ENCODE measurements around the gene EML6.
A peak's percentile ranks its signal among the peaks of the same experiment; 100 is the strongest.

EML6 gene

GRCh38 chr2:54939446-54940118, 216.1 kb downstream of the EML6 start:
- no peak for TF ChIP-seq POLR2A (IDR thresholded peaks at IDR 0.05; ENCODE audit: low read depth, low read length)
- FAIRE-seq: no peak
- DNase-seq (ENCODE audit: insufficient read length, low spot score): no peak

- DNase-seq (ENCODE audit: insufficient read length, low spot score): no peak
- FAIRE-seq: no peak
- TF ChIP-seq POLR2A (IDR thresholded peaks at IDR 0.05; ENCODE audit: low read depth, low read length): no peak
Observed at GRCh38 chr2:54940723-54941122, 217.3 kb downstream of the EML6 start.

- DNase-seq (ENCODE audit: insufficient read length, low spot score) (no peak), FAIRE-seq (no peak)
- no peak for TF ChIP-seq POLR2A (IDR thresholded peaks at IDR 0.05; ENCODE audit: low read depth, low read length)
Observed at GRCh38 chr2:54941248-54941984, 218.0 kb downstream of the EML6 start.

GRCh38 chr2:54942373-54942772, 218.9 kb downstream of the EML6 start:
- DNase-seq (ENCODE audit: insufficient read length, low spot score) (no peak), FAIRE-seq (no peak)
- no peak for TF ChIP-seq POLR2A (IDR thresholded peaks at IDR 0.05; ENCODE audit: low read depth, low read length)

GRCh38 chr2:54944724-54945326, 221.4 kb downstream of the EML6 start:
- FAIRE-seq (no peak), DNase-seq (ENCODE audit: insufficient read length, low spot score) (no peak)
- no peak for TF ChIP-seq POLR2A (IDR thresholded peaks at IDR 0.05; ENCODE audit: low read depth, low read length)

- FAIRE-seq: no peak
- no peak for TF ChIP-seq POLR2A (IDR thresholded peaks at IDR 0.05; ENCODE audit: low read depth, low read length)
- DNase-seq (ENCODE audit: insufficient read length, low spot score): peak; percentile 48
Observed at GRCh38 chr2:54945391-54946219, 222.1 kb downstream of the EML6 start.

- no peak for FAIRE-seq
- no peak for TF ChIP-seq POLR2A (IDR thresholded peaks at IDR 0.05; ENCODE audit: low read depth, low read length)
Observed at GRCh38 chr2:54946220-54946805, 222.9 kb downstream of the EML6 start.

GRCh38 chr2:54947136-54947535, 223.7 kb downstream of the EML6 start:
- no peak for FAIRE-seq
- TF ChIP-seq POLR2A (IDR thresholded peaks at IDR 0.05; ENCODE audit: low read depth, low read length): no peak
- no peak for DNase-seq (ENCODE audit: insufficient read length, low spot score)

More at GRCh38 chr2:54946220-54946805, 222.9 kb downstream of the EML6 start:
- no peak for DNase-seq (ENCODE audit: insufficient read length, low spot score)

- no peak for FAIRE-seq
- no peak for DNase-seq (ENCODE audit: insufficient read length, low spot score)
- no peak for TF ChIP-seq POLR2A (IDR thresholded peaks at IDR 0.05; ENCODE audit: low read depth, low read length)
Observed at GRCh38 chr2:54947646-54948045, 224.2 kb downstream of the EML6 start.

- no peak for DNase-seq (ENCODE audit: insufficient read length, low spot score)
- FAIRE-seq: no peak
- no peak for TF ChIP-seq POLR2A (IDR thresholded peaks at IDR 0.05; ENCODE audit: low read depth, low read length)
Observed at GRCh38 chr2:54948120-54948519, 224.7 kb downstream of the EML6 start.

- no peak for TF ChIP-seq POLR2A (IDR thresholded peaks at IDR 0.05; ENCODE audit: low read depth, low read length)
- FAIRE-seq: no peak
- no peak for DNase-seq (ENCODE audit: insufficient read length, low spot score)
Observed at GRCh38 chr2:54949431-54949830, 226.0 kb downstream of the EML6 start.

- no peak for FAIRE-seq
- DNase-seq (ENCODE audit: insufficient read length, low spot score): no peak
- TF ChIP-seq POLR2A (IDR thresholded peaks at IDR 0.05; ENCODE audit: low read depth, low read length): no peak
Observed at GRCh38 chr2:54950811-54951210, 227.3 kb downstream of the EML6 start.

- no peak for TF ChIP-seq POLR2A (IDR thresholded peaks at IDR 0.05; ENCODE audit: low read depth, low read length)
- FAIRE-seq: no peak
- no peak for DNase-seq (ENCODE audit: insufficient read length, low spot score)
Observed at GRCh38 chr2:54952425-54952824, 229.0 kb downstream of the EML6 start.

All from H54 (cell line).